Keratinocyte (primary cell): ENCODE results near the gene OGG1.

Experiments
- EZH2 ChIP-seq: IDR thresholded peaks from one replicate; pipeline ENCODE4 v1.6.1; 2012; ENCODE audit warnings: inconsistent platforms, mild to moderate bottlenecking, low read length, moderate library complexity
- TF ChIP-seq, protein P1 (sequence below), 3 experiments: IDR thresholded peaks in 1 of 3; conservative IDR thresholded peaks in 1 of 3; optimal IDR thresholded peaks in 1 of 3; 2 replicates in 2 of 3; 3 replicates in 1 of 3; pipeline versions ENCODE3 to v1.5.1; 2011; ENCODE audit warnings: low read length in 3 of 3, mild to moderate bottlenecking in 3 of 3, moderate library complexity in 2 of 3, control low read depth in 1 of 3, inconsistent platforms in 1 of 3; ENCODE audit not compliant: insufficient read depth in 2 of 3; ENCODE audit errors: extremely low read depth in 1 of 3

DNA sequence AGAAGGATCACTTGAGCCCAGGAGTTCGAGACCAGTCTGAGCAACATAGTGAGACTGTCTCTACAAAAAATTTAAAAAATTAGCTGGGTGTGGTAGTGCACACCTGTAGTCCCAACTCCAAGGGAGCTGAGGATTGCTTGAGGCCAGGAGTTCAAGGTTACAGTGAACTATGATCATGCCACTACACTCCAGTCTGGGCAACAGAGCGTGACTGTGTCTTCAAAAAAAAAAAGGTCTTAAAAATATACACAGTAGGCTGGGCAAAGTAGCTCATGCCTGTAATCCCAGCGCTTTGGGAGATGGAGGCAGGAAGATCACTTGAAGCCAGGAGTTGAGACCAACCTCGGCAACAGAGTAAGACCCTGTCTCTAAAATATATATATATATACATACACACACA lies 31.2 kb downstream of the OGG1 start:
- TF ChIP-seq, protein P1, sequence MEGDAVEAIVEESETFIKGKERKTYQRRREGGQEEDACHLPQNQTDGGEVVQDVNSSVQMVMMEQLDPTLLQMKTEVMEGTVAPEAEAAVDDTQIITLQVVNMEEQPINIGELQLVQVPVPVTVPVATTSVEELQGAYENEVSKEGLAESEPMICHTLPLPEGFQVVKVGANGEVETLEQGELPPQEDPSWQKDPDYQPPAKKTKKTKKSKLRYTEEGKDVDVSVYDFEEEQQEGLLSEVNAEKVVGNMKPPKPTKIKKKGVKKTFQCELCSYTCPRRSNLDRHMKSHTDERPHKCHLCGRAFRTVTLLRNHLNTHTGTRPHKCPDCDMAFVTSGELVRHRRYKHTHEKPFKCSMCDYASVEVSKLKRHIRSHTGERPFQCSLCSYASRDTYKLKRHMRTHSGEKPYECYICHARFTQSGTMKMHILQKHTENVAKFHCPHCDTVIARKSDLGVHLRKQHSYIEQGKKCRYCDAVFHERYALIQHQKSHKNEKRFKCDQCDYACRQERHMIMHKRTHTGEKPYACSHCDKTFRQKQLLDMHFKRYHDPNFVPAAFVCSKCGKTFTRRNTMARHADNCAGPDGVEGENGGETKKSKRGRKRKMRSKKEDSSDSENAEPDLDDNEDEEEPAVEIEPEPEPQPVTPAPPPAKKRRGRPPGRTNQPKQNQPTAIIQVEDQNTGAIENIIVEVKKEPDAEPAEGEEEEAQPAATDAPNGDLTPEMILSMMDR (optimal IDR thresholded peaks at IDR 0.05 in 1 of 3, IDR thresholded peaks at IDR 0.05 in 1 of 3, conservative IDR thresholded peaks at IDR 0.05 in 1 of 3; ENCODE audit: extremely low read depth in 1 of 3, insufficient read depth in 2 of 3, low read length in 3 of 3) = no peak
- no peak for TF ChIP-seq EZH2
